Measurements from ENCODE around the gene FBXW11.
A peak's percentile ranks its signal among the peaks of the same experiment; 100 is the strongest.

Gene FBXW11

GRCh38 chr5:171907725-171908343 is 98.6 kb downstream of the FBXW11 start:
- peak; percentile 75 for TF ChIP-seq CTCF (IDR thresholded peaks at IDR 0.05; ENCODE audit: low read depth, low read length)
- DNase-seq (ENCODE audit: extremely low read depth, low read depth): peak; percentile 35

GRCh38 chr5:171906703-171907590 is 99.5 kb downstream of the FBXW11 start:
- no peak for TF ChIP-seq CTCF (IDR thresholded peaks at IDR 0.05; ENCODE audit: low read depth, low read length)
- DNase-seq (ENCODE audit: extremely low read depth, low read depth): no peak

GRCh38 chr5:171906066-171906570 is 100.3 kb downstream of the FBXW11 start:
- no peak for DNase-seq (ENCODE audit: extremely low read depth, low read depth)
- TF ChIP-seq CTCF (IDR thresholded peaks at IDR 0.05; ENCODE audit: low read depth, low read length): no peak

GRCh38 chr5:171904886-171905285 is 101.6 kb downstream of the FBXW11 start:
- no peak for DNase-seq (ENCODE audit: extremely low read depth, low read depth)
- no peak for TF ChIP-seq CTCF (IDR thresholded peaks at IDR 0.05; ENCODE audit: low read depth, low read length)

DNA sequence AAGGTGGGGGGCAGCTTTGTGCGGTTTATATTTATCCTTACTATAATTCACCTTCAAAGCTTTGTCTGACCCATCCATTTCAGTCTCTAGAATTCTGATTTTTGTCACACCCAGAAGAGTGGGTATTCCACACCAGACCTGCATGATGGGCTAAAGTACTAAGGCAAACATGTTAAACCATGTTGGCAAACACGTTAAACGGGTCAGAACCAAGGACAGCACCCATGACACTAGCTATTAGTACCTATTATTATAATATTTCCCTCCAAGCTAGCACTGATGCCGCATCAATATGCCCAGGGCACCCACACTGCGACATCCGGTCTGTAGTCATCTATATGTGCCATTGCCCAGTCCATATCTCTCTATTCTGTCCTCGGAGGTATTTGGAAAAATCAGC is 104.7 kb downstream of the FBXW11 start:
- no peak for TF ChIP-seq CTCF (IDR thresholded peaks at IDR 0.05; ENCODE audit: low read depth, low read length)
- no peak for DNase-seq (ENCODE audit: extremely low read depth, low read depth)

- DNase-seq (ENCODE audit: extremely low read depth, low read depth): no peak
- TF ChIP-seq CTCF (IDR thresholded peaks at IDR 0.05; ENCODE audit: low read depth, low read length): no peak
Observed at GRCh38 chr5:171899792-171900191, 106.6 kb downstream of the FBXW11 start.

GRCh38 chr5:171898879-171899278 is 107.6 kb downstream of the FBXW11 start:
- TF ChIP-seq CTCF (IDR thresholded peaks at IDR 0.05; ENCODE audit: low read depth, low read length): no peak

More at GRCh38 chr5:171898879-171899278, 107.6 kb downstream of the FBXW11 start:
- DNase-seq (ENCODE audit: extremely low read depth, low read depth): no peak
